Measurements from ENCODE around the gene VARS2. TPM values are rescaled to one million over a fixed set of nuclear protein-coding genes. Genes with fewer than 3 reads are reported as not detected.

VARS2 gene
- total RNA-seq, 1 experiment from 2014 or later, result 60.3 TPM

- CTCF ChIA-PET, result no interaction called here
- H3K9me3 ChIP-seq (ENCODE audit: insufficient read depth, low read depth), result no peaks in the 10 kb centered on the region
- H3K27me3 ChIP-seq (ENCODE audit: insufficient read depth, low read depth), result no peaks in the 10 kb centered on the region; the same call in 1 of the 2 replicates
- H2AFZ ChIP-seq, result no peak overlapping the region
- H3K27ac ChIP-seq, result no peak overlapping the region
- BruUV-seq (replicated peaks), result no TSS peak
- intact Hi-C loops (cut with micrococcal nuclease; ENCODE audit: unreplicated experiment), result no loop called here
- TF ChIP-seq EZH2 (IDR thresholded peaks at IDR 0.05; ENCODE audit: low read depth), result no peak
- TF ChIP-seq CTCF (conservative IDR thresholded peaks at IDR 0.05), result no peak
- H3F3A ChIP-seq (ENCODE audit: insufficient read depth, low read depth), result peaks cover 16% of the 10 kb centered on the region; the same call in 1 of the 2 replicates
- H3K4me3 ChIP-seq, result no peak overlapping the region
- no peak overlapping the region for H3K4me2 ChIP-seq
- no peaks in the 10 kb centered on the region for H4K20me1 ChIP-seq (ENCODE audit: insufficient read depth)
- H3K79me2 ChIP-seq (ENCODE audit: low read depth), result no peaks in the 10 kb centered on the region
- H3K9me2 ChIP-seq (ENCODE audit: insufficient read depth), result no peaks in the 10 kb centered on the region
- DNase-seq, result no peak
- H3K36me3 ChIP-seq (ENCODE audit: low read depth), result no peaks in the 10 kb centered on the region
- POLR2A ChIA-PET (ENCODE audit: unreplicated experiment), result no interaction called here
- H3K4me1 ChIP-seq (replicated peaks; ENCODE audit: insufficient read depth), result 0 out of 2 replicates have a peak, but pooled peaks cover 14% of the 10 kb centered on the region
Observed at GRCh38 chr6:30963641-30964040, 49.6 kb downstream of the VARS2 start.

- TF ChIP-seq CTCF (conservative IDR thresholded peaks at IDR 0.05) (no peak), EZH2 (IDR thresholded peaks at IDR 0.05; ENCODE audit: low read depth) (no peak)
- no TSS peak for BruUV-seq (replicated peaks)
- no peak overlapping the region for H3K27ac ChIP-seq
- H3K4me3 ChIP-seq, result no peak overlapping the region
- intact Hi-C loops (cut with micrococcal nuclease; ENCODE audit: unreplicated experiment), result no loop called here
- no peaks in the 10 kb centered on the region for H3K9me2 ChIP-seq (ENCODE audit: insufficient read depth)
- H3F3A ChIP-seq (ENCODE audit: insufficient read depth, low read depth), result peaks cover 16% of the 10 kb centered on the region; the same call in 1 of the 2 replicates
- ChIA-PET POLR2A (ENCODE audit: unreplicated experiment) (no interaction called here), CTCF (no interaction called here)
- H3K79me2 ChIP-seq (ENCODE audit: low read depth), result no peaks in the 10 kb centered on the region
- 0 out of 2 replicates have a peak, but pooled peaks cover 14% of the 10 kb centered on the region for H3K4me1 ChIP-seq (replicated peaks; ENCODE audit: insufficient read depth)
- no peak for DNase-seq
- no peaks in the 10 kb centered on the region for H4K20me1 ChIP-seq (ENCODE audit: insufficient read depth)
- no peaks in the 10 kb centered on the region for H3K36me3 ChIP-seq (ENCODE audit: low read depth)
- H3K27me3 ChIP-seq (ENCODE audit: insufficient read depth, low read depth), result no peaks in the 10 kb centered on the region; the same call in 1 of the 2 replicates
- H2AFZ ChIP-seq, result no peak overlapping the region
- H3K4me2 ChIP-seq, result no peak overlapping the region
- no peaks in the 10 kb centered on the region for H3K9me3 ChIP-seq (ENCODE audit: insufficient read depth, low read depth)
Observed at GRCh38 chr6:30964075-30964474, 50.0 kb downstream of the VARS2 start.

- Histone ChIP-seq H3K79me2 (ENCODE audit: low read depth) (no peaks in the 10 kb centered on the region), H4K20me1 (ENCODE audit: insufficient read depth) (no peaks in the 10 kb centered on the region), H3K36me3 (ENCODE audit: low read depth) (no peaks in the 10 kb centered on the region), H3K4me1 (replicated peaks; ENCODE audit: insufficient read depth) (0 out of 2 replicates have a peak, but pooled peaks cover 14% of the 10 kb centered on the region), H3K9me2 (ENCODE audit: insufficient read depth) (no peaks in the 10 kb centered on the region), H3K9me3 (ENCODE audit: insufficient read depth, low read depth) (no peaks in the 10 kb centered on the region), H3K27me3 (ENCODE audit: insufficient read depth, low read depth) (no peaks in the 10 kb centered on the region; the same call in 1 of the 2 replicates), H3K27ac (no peak overlapping the region), H3K4me3 (no peak overlapping the region), H2AFZ (no peak overlapping the region), H3F3A (ENCODE audit: insufficient read depth, low read depth) (peaks cover 16% of the 10 kb centered on the region; the same call in 1 of the 2 replicates), H3K4me2 (no peak overlapping the region)
- no peak for DNase-seq
- intact Hi-C loops (cut with micrococcal nuclease; ENCODE audit: unreplicated experiment), result no loop called here
- ChIA-PET CTCF (no interaction called here), POLR2A (ENCODE audit: unreplicated experiment) (no interaction called here)
- BruUV-seq (replicated peaks), result no TSS peak
- TF ChIP-seq CTCF (conservative IDR thresholded peaks at IDR 0.05) (no peak), EZH2 (IDR thresholded peaks at IDR 0.05; ENCODE audit: low read depth) (no peak)
Observed at GRCh38 chr6:30965140-30965601, 51.1 kb downstream of the VARS2 start.

All from PC-9 (cell line).